Measurements from ENCODE around the gene CDH4.

The CDH4 gene

DNA sequence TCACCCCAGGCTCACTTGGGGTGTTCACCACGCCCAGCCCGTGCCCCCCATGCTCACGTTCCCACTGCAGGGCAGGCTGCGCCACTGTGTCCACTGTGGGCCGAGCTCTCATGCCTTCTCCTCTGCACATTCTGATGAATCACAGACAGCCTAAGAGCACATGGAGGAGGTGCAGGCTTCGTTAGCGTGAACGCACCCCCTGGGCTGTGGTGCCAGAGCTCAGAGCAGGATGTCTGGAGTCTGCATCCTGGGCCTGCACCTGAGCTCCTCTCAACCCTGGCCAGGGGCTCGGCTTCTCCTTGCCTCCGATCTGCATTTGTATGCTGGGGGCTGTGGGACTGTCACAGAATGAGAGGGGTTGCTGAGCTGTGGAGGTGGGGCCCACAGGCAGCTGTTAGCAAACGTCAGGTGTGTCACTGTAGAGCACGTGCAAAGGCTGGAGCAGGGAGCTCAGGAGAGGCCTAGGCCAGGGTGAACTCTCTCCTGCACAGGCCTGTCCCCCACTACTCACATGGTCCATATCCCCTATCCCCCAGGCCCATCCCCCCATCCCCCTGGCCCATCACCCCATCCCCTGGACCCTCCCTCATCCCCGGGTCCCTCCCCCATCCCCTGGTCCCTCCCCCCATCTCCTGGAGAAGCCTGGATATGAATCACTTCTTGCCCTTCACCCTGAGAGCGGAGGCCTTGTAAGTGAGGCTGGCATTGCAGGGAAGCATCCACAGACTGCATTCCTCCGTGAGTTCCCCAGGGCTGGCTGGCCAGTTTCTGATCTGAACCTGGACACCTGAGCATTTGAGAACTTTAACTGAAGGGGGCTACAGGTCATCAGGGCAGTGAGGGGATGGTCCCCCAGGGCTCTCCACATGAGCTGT, 504.1 kb downstream of the CDH4 start:
- no peak for DNase-seq (ENCODE audit: low read depth)

DNA sequence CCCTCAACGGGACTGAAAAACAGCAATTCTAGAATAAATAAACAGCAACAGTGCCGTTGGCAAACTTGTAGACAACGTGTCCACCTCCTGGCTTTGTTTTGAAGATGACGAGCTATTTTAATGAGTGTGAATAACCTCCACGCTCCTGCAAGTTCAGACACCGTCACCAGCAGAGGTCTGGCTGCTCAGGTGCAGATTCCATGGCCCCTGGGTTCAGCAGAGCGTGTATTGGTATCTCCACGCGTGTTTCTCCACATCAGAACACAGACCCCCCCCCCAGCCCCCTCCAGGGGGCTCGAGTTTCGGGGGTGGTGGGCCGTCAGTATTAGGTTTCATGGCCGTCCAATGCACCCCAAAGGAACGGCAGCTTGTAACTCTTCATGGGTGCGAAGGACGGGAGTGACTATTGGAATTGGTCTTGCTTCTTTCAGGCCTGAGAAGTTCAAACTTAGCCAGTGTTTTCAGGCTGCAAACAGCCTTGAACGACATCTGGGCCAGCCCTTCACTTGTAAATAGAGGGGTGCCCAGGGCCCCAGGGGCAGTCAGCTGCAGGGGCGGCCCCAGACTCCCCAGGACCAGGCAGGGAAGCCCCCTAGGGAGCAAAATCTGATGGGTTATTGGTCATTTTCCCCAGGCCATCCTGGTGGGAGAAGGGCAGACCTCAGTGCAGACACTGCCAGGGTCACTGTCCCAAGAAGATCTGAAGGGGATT, 505.1 kb downstream of the CDH4 start:
- no peak for DNase-seq (ENCODE audit: low read depth)

DNA sequence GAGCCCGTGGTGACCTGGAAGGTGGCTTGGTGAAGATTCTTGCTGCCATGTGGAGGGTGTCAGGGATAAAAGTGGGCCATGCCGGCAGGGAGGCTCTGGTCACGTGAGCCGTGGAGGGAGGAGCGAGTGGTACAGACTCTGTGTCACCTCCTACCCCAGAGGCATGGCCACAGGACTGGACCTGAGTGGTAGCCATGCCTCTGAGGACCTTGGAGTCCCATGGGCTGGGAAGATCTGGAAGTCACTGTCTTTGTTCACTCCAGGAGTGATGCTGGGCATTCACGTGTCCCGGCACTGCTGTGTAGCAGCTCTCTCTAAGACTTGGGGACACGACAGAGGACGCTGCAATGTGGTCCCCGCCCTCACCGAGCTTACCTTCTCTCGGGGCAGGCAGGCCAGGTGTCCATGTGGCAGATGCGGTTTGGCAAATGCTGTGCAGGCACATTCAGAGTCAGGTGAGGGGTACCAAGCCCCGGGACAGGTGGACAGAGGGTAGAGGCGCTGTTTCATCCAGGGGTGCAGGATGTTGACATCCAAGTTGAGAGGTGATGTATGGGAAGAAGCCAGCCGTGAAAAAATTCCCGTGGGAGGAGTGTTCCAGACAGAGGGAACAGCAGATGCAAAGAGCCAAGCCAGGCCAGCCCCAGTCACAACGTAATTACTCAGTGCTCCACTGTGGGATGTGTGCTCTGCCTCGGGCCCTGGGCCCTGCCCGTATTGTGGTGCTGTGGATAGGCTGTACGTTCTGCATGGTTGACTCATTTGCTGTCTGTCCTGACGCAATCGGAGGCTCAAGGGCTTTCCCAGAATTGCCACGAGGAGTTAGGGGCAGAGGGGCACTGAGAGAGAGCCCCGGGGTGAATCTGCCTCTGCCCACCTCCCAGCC, 505.9 kb downstream of the CDH4 start:
- DNase-seq (ENCODE audit: low read depth): no peak

DNA sequence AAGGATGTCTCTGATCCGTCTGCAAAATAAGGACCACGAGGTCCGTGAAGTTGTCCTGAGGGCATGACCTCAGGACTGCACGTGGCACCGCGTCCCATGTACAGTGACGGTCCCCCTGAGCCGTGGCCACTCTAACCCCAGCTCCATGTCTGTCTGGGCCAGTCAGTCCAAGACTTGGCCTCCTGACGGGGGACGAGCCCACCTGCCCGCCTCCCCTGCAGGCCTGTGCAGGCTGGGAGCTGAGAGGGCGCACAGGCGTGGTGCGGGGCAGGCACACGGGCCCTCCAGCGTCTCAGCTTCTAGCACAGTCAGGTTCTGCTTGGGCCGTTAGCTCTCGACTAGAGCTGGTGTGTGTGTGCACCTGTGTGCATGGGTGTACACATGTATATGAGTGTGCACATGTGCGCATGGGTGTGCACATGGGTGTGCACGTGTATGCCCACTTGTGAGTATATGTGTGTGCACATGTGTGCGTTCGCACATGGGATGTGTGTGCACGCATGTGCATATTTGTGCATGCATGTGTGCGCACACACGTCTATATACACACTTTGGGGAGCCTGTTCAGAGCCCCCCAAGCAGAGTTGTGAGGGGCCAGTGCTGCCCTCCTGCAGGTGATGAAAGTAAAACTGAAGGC, 506.6 kb downstream of the CDH4 start:
- no peak for DNase-seq (ENCODE audit: low read depth)

DNA sequence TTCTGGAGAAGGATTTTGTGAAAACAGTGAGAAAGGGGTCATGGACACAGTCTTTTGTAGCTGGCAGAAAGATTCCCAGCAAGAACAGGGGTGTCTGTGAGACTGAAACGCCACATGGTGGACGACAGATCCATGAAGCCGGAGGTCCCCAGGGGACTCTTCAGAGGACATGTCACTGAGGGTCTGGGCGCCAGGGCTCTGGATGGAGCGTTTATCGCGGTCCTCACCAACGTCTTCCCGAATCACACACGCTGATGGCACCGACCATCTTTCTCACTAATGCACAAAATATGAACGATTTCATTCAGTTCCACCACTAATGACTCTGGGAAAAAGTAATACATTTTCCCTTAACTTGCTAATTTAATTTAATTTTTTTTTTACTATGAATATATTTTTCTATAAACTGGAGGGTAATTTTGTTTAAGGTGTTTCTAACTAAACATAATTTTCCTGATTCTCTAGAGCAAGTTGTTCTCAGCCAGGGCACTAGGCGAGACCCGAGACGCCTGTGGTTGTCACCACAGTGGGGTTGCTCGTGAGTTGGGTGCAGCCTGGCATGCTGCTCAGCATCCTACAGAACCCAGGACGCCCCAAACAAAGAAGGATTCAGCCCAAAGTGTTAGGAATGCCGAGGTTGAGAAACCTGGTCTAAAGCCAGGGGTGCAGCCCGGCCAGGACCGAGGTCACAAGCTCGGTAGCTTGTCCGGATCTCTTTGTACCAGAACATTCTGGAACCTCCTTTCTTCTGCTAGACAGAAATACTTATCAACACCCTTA, 507.4 kb downstream of the CDH4 start:
- DNase-seq (ENCODE audit: low read depth): no peak

DNA sequence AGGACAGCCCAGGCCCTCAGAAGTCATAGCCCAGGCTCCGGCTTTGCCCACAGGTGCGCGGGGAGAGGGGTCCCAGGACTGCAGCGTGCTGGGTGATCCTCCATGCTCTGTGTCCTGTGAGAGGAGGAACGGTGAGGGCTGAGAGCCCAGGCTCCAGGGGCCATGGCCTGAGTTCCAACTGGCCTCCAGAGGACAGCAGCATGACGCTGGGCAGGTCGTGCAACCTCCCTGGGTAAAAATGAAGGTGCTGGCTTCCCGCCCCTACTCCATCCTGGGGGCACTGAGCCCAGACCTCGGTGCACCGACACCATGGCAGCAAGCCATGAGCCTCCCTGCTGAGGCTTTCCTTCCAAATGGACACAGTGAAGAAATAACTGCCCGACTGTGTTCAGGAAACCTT, 508.3 kb downstream of the CDH4 start:
- DNase-seq (ENCODE audit: low read depth): no peak

DNA sequence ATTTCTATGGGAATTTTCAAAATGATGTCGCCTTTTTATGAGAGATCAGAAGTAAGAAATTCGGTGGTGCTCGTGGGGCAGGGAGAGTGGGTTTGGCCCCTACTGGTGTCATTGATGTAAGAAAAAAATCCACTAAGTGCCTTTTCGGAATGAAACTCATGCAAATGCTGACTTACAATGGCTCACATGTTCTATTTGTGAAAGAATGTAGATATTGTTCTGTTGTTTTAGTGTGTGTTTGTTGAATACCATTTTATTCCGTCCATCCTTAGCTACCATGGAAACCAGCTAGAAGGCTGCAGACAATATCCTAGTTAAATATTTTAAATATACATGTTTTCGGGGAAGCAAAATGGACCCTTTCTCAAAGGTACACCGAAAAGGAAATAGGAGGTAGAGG, 508.7 kb downstream of the CDH4 start:
- DNase-seq (ENCODE audit: low read depth): no peak

DNA sequence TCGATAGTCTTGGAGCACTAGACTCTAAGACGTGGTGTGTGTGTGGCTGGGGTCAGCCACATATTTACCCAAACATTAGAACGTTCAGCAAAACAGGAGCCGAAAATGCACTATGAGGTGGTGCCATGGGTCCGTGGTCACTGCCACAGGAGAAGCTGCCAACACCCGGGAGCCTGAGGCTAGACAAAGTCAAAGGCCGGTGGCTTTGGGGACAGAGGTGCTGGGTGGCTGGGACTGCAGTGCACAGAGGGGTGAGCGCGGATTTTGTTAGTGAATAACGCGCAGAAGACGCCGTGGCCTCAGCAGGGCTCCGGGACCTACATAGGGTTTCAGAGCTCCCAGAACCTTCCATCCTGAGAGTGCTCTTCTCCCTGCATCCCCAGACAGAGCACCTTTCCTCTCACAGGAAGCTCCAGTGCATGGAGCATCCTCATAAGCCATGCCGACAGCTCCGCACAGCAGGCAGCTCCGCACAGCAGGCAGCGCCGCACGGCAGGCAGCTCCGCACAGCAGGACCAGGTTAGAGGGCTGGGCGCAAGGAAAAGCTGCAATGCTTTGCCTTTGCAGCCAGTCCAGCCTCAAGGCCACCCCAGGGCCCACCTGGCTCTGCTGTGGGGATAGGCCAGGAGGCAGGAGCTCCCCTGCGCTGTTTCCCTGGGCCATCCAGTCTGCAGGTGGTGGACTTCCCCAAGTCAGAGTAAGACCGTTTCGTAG, 509.5 kb downstream of the CDH4 start:
- no peak for DNase-seq (ENCODE audit: low read depth)

DNA sequence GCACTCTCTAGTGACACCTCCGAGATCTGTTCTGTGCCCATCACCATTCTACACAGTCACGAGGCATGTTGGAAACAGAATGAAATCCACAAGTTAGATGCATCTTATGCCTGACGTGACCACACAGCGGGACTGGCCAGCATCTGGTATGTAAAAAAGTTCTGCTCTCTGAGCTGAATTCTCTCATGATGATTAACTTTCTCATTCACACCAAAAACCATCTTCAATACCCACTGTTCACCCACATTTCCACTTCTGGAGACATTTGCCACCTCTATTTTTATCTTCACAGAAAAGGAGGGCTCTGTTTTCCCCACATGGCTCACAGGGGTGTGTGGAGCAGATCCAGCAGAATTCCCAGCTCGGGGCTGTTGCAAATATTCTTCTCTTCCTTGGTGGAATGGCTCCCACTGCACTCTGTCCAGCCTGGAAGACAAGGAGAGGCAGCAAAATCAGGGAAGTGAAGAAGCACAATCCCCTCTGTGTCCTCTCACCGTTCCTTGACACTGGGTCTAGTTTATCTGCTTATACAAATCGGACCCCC, 510.2 kb downstream of the CDH4 start:
- no peak for DNase-seq (ENCODE audit: low read depth)

DNA sequence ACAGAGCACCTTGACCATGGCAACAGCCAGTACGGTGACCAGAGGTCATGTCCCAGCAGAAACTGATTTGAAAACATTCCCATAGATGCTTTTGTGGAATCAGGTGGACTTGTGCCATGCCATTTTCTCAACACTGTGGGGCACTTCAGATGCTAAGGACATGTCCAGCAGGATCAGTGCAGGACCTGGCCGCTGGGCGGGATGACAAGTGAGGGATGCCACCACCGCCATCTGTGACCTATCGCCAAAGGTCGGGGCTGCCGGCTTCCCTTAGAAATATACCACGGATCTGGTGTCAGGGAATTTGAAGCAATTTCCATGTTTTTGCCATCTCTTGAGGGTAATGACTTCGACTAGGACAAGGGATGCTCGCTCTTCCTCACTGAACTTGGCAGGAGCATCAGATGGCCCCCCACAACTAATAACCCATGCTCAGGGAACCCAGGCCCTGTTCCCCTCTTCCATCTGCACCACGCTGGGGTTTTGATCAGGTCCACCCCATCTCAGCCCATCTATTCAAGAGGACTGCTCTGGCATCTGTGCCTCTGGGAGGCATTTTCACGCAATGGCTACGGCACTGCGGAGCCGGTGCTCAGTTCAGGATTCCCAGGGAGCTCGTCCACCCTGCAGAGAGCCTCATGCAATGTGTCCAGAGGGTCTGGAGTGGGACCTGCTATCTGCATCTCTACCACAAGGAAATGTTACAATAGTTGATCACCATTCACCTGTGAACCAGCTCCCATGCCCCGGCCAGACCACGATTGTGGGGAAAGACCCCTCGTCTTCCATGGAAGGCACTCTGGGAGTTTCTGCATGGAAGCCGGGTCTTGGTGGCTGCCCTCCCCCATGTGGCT, 511.1 kb downstream of the CDH4 start:
- DNase-seq (ENCODE audit: low read depth): no peak

DNA sequence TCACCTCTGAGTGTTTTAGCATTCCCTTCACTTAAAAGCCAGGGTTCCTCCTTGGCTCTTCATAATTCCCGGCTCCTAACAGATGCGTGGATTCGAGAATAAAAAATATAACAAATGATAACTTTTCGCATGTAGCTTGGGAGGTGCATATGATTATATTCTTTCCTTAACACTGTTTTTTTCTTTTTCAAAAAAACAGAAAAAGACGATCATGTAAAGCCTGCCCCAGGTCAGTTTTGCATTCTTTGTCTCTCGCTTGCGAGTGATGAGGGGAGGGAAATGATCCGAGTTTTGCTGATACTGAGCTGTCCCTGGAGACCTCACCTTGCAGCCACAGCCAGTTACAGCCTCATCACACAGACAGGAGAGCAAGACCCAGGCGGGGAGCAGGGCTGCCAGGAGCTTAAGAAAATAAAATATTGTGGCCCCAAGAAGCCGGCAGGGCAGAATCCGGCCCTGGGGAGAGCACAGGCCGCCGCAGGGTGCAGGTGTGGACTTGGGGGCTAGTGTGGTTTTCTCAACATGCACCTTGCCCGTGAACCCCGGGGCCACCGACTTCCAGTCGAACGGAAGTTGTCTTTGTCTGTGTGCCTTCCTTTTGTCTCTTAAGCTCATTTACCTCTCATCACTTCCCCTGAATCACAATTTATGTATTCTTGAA, 511.8 kb downstream of the CDH4 start:
- no peak for DNase-seq (ENCODE audit: low read depth)

DNA sequence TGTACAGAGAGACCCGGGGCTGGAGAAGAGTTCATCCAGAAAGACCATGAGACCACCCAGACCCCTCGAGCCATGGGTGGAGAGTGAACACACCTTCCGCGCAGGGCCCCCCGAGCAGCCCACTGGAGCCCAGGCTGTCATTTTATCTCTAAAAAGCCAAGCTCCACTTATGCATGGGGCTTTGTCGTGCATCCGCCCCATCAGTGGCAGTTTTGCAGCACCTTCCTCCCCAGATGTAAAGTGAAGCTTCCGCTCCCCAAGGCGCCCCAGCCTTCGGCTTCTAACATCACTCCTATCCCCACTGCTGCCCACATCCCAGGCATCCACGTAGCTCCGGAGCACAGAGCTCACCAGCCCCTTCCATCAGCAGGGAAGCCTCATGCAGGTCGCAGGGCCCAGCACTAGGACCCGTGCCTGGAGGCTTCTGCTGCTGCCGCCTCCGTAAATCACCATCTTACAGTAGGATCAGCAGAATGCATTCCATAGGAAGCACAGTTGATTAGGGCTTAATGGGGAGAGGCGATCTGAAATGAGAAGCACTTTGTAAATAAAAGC, 512.5 kb downstream of the CDH4 start:
- no peak for DNase-seq (ENCODE audit: low read depth)

DNA sequence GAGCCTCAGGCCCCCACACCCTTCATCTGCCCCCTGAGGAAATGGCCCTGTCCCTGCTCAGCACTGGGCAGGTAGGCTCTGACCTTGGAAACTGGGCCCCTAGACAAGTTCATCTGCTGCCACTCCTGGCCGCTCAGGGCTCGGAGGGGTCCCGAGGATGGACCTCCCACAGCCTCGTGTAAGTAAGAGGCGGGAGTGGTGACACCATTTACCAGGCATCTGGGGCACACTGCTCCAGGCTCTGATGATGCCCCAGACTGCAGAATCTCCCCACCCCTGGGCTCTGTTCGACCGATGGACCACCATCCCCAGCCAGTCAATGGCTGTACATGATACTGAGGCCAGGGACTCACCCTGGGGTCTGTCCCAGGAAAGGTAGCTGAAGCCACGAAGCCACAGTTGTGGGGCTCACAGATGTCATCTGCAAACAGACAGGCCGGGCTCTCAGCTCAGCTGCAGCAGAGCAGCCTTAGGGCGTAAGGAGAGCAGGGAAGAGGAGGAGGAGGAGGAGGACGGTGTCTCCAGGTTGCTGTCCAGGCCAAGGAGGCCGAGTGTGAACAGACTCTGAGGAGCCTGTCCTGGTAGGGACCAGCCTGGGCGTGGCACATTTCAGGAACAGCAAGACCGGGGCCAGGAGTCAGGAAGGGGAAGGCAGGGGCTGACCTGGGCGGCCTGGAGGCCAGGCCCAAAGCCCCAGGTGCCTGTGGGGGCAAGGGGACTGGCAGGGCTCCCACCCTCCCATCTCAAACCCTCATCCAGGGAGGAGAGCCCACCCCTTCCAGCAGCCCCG, 513.2 kb downstream of the CDH4 start:
- no peak for DNase-seq (ENCODE audit: low read depth)

DNA sequence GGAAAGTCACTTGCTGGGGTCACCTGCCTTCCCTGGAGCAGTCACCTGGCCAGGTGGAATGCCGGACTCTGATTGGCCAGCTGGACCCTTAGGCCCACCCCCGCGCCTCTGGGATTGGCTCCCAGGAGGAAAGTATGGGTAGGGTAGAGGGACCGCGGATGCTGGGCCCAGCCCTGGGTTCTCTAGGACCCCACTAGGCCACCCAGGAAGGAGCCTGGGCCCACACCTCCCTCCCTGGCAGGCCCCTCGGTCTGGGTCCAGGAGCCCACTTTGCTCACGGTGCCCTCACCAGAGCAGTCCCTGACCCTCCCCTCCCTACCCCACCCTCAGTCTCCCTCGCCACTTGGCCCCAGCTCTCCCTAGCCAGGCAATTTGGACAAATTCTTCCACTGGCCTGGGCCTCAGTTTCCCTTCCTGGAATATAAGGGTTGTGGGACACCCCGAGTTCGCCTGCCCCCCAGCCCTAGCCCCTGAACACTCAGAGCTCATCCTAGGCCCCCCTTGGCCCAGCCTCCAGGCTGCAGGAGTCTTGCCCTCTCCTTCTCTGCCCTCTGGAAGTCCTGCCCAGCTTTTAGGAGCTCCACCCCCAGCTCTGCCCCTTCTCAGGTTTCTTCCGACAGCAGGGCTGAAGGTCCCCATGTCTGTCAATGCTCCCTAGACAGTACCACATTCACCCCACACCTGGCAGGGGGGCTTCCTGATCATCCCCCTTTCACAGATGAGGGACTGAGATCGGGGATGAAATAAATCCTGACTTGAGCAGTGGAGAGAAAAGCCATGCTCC, 514.0 kb downstream of the CDH4 start:
- no peak for DNase-seq (ENCODE audit: low read depth)

DNA sequence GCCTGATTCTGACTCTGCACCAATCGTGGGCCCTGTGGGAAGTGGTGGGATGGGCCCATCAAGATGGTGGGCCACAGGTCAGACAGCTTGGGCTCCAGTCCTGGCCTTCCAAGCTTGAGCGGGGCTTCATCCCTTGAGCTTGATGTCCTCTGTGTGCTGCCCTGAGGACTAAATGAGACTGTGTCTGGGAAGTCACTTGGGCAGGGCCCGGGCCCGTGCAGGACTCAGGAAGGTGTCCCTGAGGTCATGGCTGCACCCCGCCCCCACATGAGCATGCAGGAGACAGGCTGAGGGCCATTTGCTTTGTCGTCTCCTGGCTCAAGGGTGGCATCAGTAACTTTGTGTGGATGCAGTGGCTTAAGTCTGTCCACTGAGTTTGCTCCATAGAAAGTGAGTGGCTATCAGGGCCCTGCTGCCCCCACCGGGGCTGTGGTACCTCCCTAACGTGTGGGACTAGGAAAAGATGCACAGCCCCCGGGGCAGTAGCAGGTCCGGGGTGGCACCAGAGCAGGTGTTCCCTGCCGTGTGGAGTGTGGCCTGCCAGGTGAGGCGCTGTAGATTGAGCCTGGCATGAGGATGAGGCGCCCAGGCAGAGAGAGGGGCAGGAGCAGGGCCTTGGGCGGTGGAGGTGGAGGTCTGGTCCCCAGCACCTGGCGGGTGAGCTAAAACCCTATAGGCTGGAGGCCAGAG, 515.0 kb downstream of the CDH4 start:
- no peak for DNase-seq (ENCODE audit: low read depth)
